ENCODE measurements around the gene LHPP.

DNA sequence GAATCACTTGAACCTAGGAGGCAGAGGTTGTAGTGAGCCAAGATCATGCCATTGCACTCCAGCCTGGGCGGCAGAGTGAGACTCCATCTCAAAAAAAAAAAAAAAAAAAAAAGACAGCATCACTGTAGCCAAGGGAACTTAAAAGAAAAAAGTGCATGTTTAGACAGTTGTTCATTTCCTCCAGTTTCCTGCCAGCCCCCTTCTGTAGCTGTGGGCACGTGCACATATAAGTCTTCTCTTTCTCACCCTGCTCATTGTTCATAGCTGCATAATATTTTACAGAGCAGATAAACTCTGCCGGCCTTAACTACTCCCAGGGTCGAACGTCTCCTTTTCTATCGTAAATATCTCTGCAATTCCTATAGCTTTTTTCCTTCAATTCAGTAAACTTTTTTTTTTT lies 132.6 kb downstream of the LHPP start:
- TF ChIP-seq, protein P1, sequence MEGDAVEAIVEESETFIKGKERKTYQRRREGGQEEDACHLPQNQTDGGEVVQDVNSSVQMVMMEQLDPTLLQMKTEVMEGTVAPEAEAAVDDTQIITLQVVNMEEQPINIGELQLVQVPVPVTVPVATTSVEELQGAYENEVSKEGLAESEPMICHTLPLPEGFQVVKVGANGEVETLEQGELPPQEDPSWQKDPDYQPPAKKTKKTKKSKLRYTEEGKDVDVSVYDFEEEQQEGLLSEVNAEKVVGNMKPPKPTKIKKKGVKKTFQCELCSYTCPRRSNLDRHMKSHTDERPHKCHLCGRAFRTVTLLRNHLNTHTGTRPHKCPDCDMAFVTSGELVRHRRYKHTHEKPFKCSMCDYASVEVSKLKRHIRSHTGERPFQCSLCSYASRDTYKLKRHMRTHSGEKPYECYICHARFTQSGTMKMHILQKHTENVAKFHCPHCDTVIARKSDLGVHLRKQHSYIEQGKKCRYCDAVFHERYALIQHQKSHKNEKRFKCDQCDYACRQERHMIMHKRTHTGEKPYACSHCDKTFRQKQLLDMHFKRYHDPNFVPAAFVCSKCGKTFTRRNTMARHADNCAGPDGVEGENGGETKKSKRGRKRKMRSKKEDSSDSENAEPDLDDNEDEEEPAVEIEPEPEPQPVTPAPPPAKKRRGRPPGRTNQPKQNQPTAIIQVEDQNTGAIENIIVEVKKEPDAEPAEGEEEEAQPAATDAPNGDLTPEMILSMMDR (conservative IDR thresholded peaks at IDR 0.05), result no peak
- TF ChIP-seq ZFX (IDR thresholded peaks at IDR 0.05), result no peak
